ENCODE data around the gene CCDC137.

GRCh38 chr17:81664051-81664470, 2.5 kb upstream of the CCDC137 start:
- TF ChIP-seq CTCF (conservative IDR thresholded peaks at IDR 0.05; ENCODE audit: low read depth, low read length), result no peak
- TF ChIP-seq EZH2 (IDR thresholded peaks at IDR 0.05; ENCODE audit: low read length, unreplicated experiment), result no peak
